C4-2B (cell line): Measurements from ENCODE around the gene AFF4.
A peak's percentile ranks its signal among the peaks of the same experiment; 100 is the strongest.

Experiments
- ZFX ChIP-seq: fragments of 450-650 bp; IDR thresholded peaks from 2 replicates; pipeline ENCODE4 v1.6.1; 2017
- TF ChIP-seq, protein P1 (sequence below): fragments of 450-650 bp; conservative IDR thresholded peaks from 2 replicates; pipeline ENCODE4 v1.5.1; 2017; ENCODE audit warnings: mild to moderate bottlenecking

GRCh38 chr5:132830436-132831094 lies 132.9 kb downstream of the AFF4 start, which contains the start of gene SHROOM1:
- TF ChIP-seq, protein P1, sequence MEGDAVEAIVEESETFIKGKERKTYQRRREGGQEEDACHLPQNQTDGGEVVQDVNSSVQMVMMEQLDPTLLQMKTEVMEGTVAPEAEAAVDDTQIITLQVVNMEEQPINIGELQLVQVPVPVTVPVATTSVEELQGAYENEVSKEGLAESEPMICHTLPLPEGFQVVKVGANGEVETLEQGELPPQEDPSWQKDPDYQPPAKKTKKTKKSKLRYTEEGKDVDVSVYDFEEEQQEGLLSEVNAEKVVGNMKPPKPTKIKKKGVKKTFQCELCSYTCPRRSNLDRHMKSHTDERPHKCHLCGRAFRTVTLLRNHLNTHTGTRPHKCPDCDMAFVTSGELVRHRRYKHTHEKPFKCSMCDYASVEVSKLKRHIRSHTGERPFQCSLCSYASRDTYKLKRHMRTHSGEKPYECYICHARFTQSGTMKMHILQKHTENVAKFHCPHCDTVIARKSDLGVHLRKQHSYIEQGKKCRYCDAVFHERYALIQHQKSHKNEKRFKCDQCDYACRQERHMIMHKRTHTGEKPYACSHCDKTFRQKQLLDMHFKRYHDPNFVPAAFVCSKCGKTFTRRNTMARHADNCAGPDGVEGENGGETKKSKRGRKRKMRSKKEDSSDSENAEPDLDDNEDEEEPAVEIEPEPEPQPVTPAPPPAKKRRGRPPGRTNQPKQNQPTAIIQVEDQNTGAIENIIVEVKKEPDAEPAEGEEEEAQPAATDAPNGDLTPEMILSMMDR = no peak
- TF ChIP-seq ZFX = peak; percentile 87
